OCI-LY7 (cell line): ENCODE measurements around the gene SOX21. TPM values are rescaled to one million over a fixed set of nuclear protein-coding genes. Genes with fewer than 3 reads are reported as not detected.

ENCODE experiments used
- BruUV-seq: library from RNA; stranded (reverse); fragments of 400-500 nt; replicated peaks from 2 replicates; lab custom pipeline; 2021; lab: Mats Ljungman, UMichigan
- CTCF ChIA-PET: fragments of 300-600 bp; sonication (Branson Sonifier 250); formaldehyde crosslinking; loops from one replicate; lab custom pipeline; 2022; ENCODE audit warnings: antibody characterized with exemption; ENCODE audit not compliant: unreplicated experiment; lab: Charles Lee
- POLR2A ChIA-PET: fragments of 300-600 bp; sonication (Branson Sonifier 250); formaldehyde crosslinking; loops from one replicate; lab custom pipeline; 2022; ENCODE audit warnings: antibody characterized with exemption; lab: Charles Lee
- DNase-seq: peaks from one replicate; pipeline ENCODE4 v3.0.0-alpha.2; 2015; ENCODE audit warnings: low spot score
- H2AFZ ChIP-seq: fragments of 200-600 bp; sonication (generic), shearing (Covaris generic); 2 replicates; pipeline ENCODE4 v1.6.1; 2014; ENCODE audit warnings: mild to moderate bottlenecking, antibody characterized with exemption, low read length, moderate library complexity
- H3K27ac ChIP-seq: fragments of 200-600 bp; sonication (generic); 2 replicates; pipeline ENCODE4 v1.5.1; 2014; ENCODE audit warnings: mixed run types, low read depth, mild to moderate bottlenecking, moderate library complexity, low read length, inconsistent platforms; ENCODE audit not compliant: poor library complexity, severe bottlenecking
- H3K36me3 ChIP-seq: fragments of 200-600 bp; sonication (generic); 2 replicates; pipeline ENCODE4 v1.6.1; 2014; ENCODE audit warnings: mild to moderate bottlenecking, antibody characterized with exemption, low read length, moderate library complexity, mixed read lengths; ENCODE audit not compliant: insufficient read depth
- H3K4me1 ChIP-seq: fragments of 200-600 bp; sonication (generic); 2 replicates; pipeline ENCODE4 v1.5.1; 2014; ENCODE audit warnings: mild to moderate bottlenecking, low read length; ENCODE audit not compliant: insufficient read depth, poor library complexity, severe bottlenecking
- H3K4me2 ChIP-seq: fragments of 200-600 bp; sonication (generic); 2 replicates; pipeline ENCODE4 v1.6.1; 2014; ENCODE audit warnings: mild to moderate bottlenecking, low read length
- H3K4me3 ChIP-seq: fragments of 200-600 bp; sonication (generic); 2 replicates; pipeline ENCODE4 v1.5.1; 2014; ENCODE audit warnings: mild to moderate bottlenecking, low read depth, low read length; ENCODE audit not compliant: poor library complexity, severe bottlenecking
- H3K79me2 ChIP-seq: fragments of 200-600 bp; sonication (generic); 2 replicates; pipeline ENCODE4 v1.6.1; 2016; ENCODE audit warnings: low read depth, mild to moderate bottlenecking, low read length, moderate library complexity, mixed read lengths; ENCODE audit not compliant: insufficient read depth
- H3K9me2 ChIP-seq: fragments of 200-600 bp; sonication (generic); 2 replicates; pipeline ENCODE4 v1.6.1; 2016; ENCODE audit warnings: mild to moderate bottlenecking, low read length, mixed read lengths; ENCODE audit not compliant: insufficient read depth
- H3K9me3 ChIP-seq: fragments of 200-600 bp; sonication (generic); 2 replicates; pipeline ENCODE4 v1.6.1; 2014; ENCODE audit warnings: mild to moderate bottlenecking, mixed run types, low read length, mixed read lengths
- H4K20me1 ChIP-seq: fragments of 200-600 bp; sonication (generic); 2 replicates; pipeline ENCODE4 v1.6.1; 2014; ENCODE audit warnings: mild to moderate bottlenecking, antibody characterized with exemption, low read length, moderate library complexity, mixed read lengths; ENCODE audit not compliant: insufficient read depth
- EZH2phosphoT487 ChIP-seq: fragments of 200-600 bp; sonication (generic); IDR thresholded peaks from 2 replicates; pipeline ENCODE4 v1.6.1; 2018; ENCODE audit warnings: low read depth, borderline replicate concordance, mild to moderate bottlenecking, mixed run types, antibody characterized with exemption, low read length, moderate library complexity, mixed read lengths
- intact Hi-C: fragments of 100-400 bp; cut with micrococcal nuclease; formaldehyde crosslinking; loops from one replicate; pipeline ENCODE4 v1.10.0; 2022; ENCODE audit not compliant: unreplicated experiment
- total RNA-seq, 2 experiments: library from RNA; depleted of rRNA in 1 of 2; stranded (reverse); fragments of >200 nt in 1 of 2; shearing (Covaris generic) in 1 of 2; gene quantifications; 2 replicates each; pipeline ENCODE4 v1.2.3, GENCODE V29; 2014 to 2022
- TF ChIP-seq, protein P1 (sequence below): fragments of 200-600 bp; sonication (generic); conservative IDR thresholded peaks from 2 replicates; pipeline ENCODE4 v1.5.1; 2014; ENCODE audit warnings: mild to moderate bottlenecking, antibody characterized with exemption, low read length, moderate library complexity, mixed read lengths

SOX21 gene
- total RNA-seq, 2 experiments from 2014 or later, result not detected

GRCh38 chr13:94705081-94706030 is 7.0 kb downstream of the SOX21 start:
- H2AFZ ChIP-seq, result no peak overlapping the region
- no peak overlapping the region for H3K27ac ChIP-seq
- no peak overlapping the region for H3K4me2 ChIP-seq
- no peaks in the 10 kb centered on the region for H3K9me2 ChIP-seq
- TF ChIP-seq, protein P1, sequence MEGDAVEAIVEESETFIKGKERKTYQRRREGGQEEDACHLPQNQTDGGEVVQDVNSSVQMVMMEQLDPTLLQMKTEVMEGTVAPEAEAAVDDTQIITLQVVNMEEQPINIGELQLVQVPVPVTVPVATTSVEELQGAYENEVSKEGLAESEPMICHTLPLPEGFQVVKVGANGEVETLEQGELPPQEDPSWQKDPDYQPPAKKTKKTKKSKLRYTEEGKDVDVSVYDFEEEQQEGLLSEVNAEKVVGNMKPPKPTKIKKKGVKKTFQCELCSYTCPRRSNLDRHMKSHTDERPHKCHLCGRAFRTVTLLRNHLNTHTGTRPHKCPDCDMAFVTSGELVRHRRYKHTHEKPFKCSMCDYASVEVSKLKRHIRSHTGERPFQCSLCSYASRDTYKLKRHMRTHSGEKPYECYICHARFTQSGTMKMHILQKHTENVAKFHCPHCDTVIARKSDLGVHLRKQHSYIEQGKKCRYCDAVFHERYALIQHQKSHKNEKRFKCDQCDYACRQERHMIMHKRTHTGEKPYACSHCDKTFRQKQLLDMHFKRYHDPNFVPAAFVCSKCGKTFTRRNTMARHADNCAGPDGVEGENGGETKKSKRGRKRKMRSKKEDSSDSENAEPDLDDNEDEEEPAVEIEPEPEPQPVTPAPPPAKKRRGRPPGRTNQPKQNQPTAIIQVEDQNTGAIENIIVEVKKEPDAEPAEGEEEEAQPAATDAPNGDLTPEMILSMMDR, result no peak
- TF ChIP-seq EZH2phosphoT487, result no peak
- DNase-seq, result no peak
- no peaks in the 10 kb centered on the region for H3K4me1 ChIP-seq
- BruUV-seq, result no TSS peak
- H3K9me3 ChIP-seq, result no peaks in the 10 kb centered on the region
- CTCF ChIA-PET, result no interaction called here
- H3K36me3 ChIP-seq, result no peaks in the 10 kb centered on the region
- POLR2A ChIA-PET, result no interaction called here
- intact Hi-C loops, result no loop called here
- no peak overlapping the region for H3K4me3 ChIP-seq
- no peaks in the 10 kb centered on the region for H3K79me2 ChIP-seq
- H4K20me1 ChIP-seq, result no peaks in the 10 kb centered on the region

GRCh38 chr13:94704377-94705080 is 7.8 kb downstream of the SOX21 start:
- H4K20me1 ChIP-seq, result no peaks in the 10 kb centered on the region
- intact Hi-C loops, result no loop called here
- H3K4me2 ChIP-seq, result no peak overlapping the region
- H3K4me1 ChIP-seq, result no peaks in the 10 kb centered on the region
- no peak for DNase-seq
- CTCF ChIA-PET, result no interaction called here
- H3K9me3 ChIP-seq, result no peaks in the 10 kb centered on the region
- no peaks in the 10 kb centered on the region for H3K9me2 ChIP-seq
- POLR2A ChIA-PET, result no interaction called here
- no peaks in the 10 kb centered on the region for H3K36me3 ChIP-seq
- no peak overlapping the region for H3K4me3 ChIP-seq
- no peak overlapping the region for H2AFZ ChIP-seq
- H3K27ac ChIP-seq, result no peak overlapping the region
- no peaks in the 10 kb centered on the region for H3K79me2 ChIP-seq
- no TSS peak for BruUV-seq
- TF ChIP-seq, protein P1, result no peak
- TF ChIP-seq EZH2phosphoT487, result no peak
